Colon (tissue), 2 donors: ENCODE data around the gene RNF166.

Experiments
- FAIRE-seq: peaks from 2 replicates; lab custom pipeline; 2012; peaks lifted over from hg19 to GRCh38; lab: Jason Lieb, UNC
- donor health status: control.
- donor health status: control.

The RNF166 gene

GRCh38 chr16:88651989-88652761 is 54.0 kb downstream of the RNF166 start:
- FAIRE-seq: no peak

- no peak for FAIRE-seq
Measured at GRCh38 chr16:88651276-88651988, 54.8 kb downstream of the RNF166 start.

DNA sequence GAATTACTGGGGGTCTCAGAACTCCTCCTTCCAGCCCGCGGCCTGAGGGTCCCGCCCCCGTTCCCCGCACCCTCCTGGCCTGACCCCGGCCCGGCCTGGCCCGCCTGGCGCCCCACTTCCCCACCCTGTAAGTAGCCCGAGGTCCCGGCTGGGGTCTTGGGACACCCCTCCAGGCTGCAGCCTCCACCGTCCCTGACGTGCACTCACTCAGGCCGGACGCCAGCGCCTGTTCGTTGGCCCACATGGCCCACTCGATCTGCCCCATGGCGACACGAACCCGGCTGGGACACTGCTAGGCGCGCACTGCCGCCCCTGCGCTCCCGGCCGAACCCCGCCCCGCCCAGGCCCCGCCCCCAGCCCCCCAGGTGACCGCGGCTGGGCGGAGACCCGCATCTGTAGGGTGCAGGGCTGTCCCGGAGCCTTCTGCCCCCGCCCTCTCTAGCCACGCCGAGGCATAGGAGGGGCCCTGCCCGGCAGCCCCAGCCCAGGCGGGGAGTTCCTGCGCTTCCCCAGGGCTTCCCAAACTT is 55.4 kb downstream of the RNF166 start, which contains the start of gene CYBA:
Gene CYBA, minus strand, starts transcription at position 305 of the 527 bp plus-strand sequence. Its CDS starts 40 bp downstream, at position 265.
- no peak for FAIRE-seq

GRCh38 chr16:88649924-88650748 is 56.1 kb downstream of the RNF166 start:
- FAIRE-seq: no peak

DNA sequence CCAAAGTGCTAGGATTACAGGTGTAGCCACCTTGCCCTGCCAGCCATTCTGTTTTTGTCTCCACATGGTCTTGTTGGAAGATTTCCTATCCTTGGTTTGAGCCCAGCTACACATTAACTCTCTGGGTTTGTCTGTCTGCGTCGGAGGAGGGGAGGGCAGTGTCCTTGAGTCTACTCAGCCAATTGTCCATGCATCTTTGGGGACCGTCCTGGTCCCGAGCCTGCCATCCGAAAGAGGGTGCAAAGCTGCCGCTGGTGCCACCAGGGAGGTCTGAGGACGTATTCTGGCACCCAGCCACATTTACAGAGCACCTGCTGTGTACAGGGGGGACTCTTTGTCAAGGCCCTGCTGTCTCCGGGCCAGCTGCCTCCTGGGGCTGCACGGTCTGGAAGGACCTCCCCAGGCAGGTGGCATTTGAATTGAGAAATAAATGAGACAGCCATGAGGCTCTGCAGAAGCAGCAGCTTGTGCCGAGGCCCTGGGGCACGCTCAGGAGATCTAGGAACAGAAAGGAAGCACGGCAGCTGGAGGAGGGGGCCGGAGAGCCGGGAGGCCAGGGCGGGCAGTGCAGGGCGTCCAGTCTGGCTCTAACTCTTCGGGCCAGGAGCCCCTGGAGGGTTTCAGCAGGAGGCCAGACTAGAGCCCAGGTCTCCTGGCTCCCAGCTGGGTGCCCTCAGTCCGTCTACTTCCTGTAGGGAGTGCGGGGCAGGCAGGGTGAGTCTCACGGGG is 56.8 kb downstream of the RNF166 start:
- no peak for FAIRE-seq

DNA sequence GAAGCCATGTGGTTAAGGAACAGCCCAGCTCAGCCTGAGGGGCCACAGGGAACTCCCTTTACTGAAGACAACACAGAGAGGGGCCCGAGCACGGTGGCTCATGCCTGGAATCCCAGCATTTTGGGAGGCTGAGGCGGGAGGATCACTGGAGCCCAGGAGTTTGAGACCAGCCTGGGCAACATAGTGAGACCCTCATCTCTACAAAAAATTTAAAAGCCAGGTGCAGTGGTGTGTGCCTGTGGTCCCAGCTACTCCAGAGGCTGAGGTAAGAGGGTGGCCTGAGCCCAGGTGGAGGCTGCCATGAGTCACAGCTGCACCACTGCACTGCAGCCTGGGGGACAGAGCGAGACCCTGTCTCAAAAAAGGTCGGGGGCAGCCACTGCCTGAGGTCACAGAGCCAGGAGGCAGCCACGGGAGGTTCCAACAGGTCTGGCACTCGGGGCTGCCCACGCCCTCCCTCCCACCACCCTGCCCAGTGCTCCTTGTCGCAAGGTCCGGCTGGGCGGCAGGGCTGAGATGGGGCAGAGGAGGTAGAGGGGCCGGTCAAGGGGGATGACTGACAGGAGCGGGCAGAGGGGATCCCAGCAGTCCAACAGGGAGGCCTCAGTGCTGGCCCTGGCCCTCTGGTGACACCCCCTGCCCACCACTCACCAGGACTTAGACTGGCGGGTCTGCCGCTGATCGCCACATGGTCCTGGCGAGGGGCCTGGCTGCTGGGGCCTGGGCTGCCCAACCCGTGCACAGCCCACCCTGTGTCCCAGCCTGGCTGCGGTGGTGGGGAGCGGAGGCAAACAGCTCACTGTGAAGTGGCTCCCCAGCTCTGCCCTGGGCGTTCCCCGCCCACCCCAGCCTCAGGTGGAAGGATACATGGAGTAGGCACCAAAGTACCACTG is 58.8 kb downstream of the RNF166 start:
- no peak for FAIRE-seq
